Osteoblast (primary cell): Measurements from ENCODE around the gene TCF7L1. TPM values are rescaled to one million over a fixed set of nuclear protein-coding genes. Genes with fewer than 3 reads are reported as not detected.
A peak's percentile ranks its signal among the peaks of the same experiment; 100 is the strongest.

ENCODE experiments used
- DNase-seq: peaks from one replicate; pipeline ENCODE4 v3.0.0; 2011; ENCODE audit warnings: low spot score, mixed read lengths; ENCODE audit not compliant: insufficient read length; ENCODE audit errors: missing footprints
- H2AFZ ChIP-seq: 2 replicates; pipeline ENCODE4 v1.6.0; 2011; ENCODE audit warnings: mild to moderate bottlenecking, low read length
- H3K27ac ChIP-seq: 2 replicates; pipeline ENCODE4 v1.5.1; 2011; ENCODE audit warnings: mild to moderate bottlenecking, low read depth, low read length, moderate library complexity
- H3K27me3 ChIP-seq: 2 replicates; pipeline ENCODE4 v1.6.0; 2012; ENCODE audit warnings: mild to moderate bottlenecking, control low read depth, inconsistent platforms, low read length, moderate library complexity; ENCODE audit not compliant: insufficient read depth
- H3K36me3 ChIP-seq: 2 replicates; pipeline ENCODE4 v1.5.1; 2011; ENCODE audit warnings: mild to moderate bottlenecking, low read length, control low read depth, moderate library complexity; ENCODE audit not compliant: insufficient read depth
- H3K4me1 ChIP-seq: 2 replicates; pipeline ENCODE4 v1.5.1; 2011; ENCODE audit warnings: mild to moderate bottlenecking, low read length, control low read depth, moderate library complexity; ENCODE audit not compliant: insufficient read depth
- H3K4me2 ChIP-seq: 2 replicates; pipeline ENCODE4 v1.6.0; 2011; ENCODE audit warnings: mild to moderate bottlenecking, low read length; ENCODE audit not compliant: insufficient read depth
- H3K4me3 ChIP-seq: fragments of 200-600 bp; sonication (generic); 3 replicates; pipeline ENCODE4 v1.5.1; 2012; ENCODE audit warnings: mild to moderate bottlenecking, low read length, inconsistent platforms; ENCODE audit not compliant: insufficient read depth
- H3K79me2 ChIP-seq: 2 replicates; pipeline ENCODE4 v1.6.0; 2012; ENCODE audit warnings: mild to moderate bottlenecking, low read length, control low read depth, inconsistent platforms; ENCODE audit not compliant: insufficient read depth
- H3K9me3 ChIP-seq: 2 replicates; pipeline ENCODE4 v1.5.1; 2011; ENCODE audit warnings: low read depth, low read length, control low read depth
- H4K20me1 ChIP-seq: 2 replicates; pipeline ENCODE4 v1.6.0; 2012; ENCODE audit warnings: mild to moderate bottlenecking, low read length, control low read depth; ENCODE audit not compliant: insufficient read depth
- CTCF ChIP-seq: IDR thresholded peaks from 2 replicates; pipeline ENCODE4 v1.5.1; 2011; ENCODE audit warnings: mild to moderate bottlenecking, low read depth, low read length, moderate library complexity; ENCODE audit errors: extremely low read depth
- total RNA-seq: library from RNA; depleted of rRNA; stranded (reverse); fragments of >200 nt; gene quantifications from 2 replicates; pipeline ENCODE4 v1.2.3, GENCODE V29; 2012

TCF7L1 gene
- total RNA-seq, 1 donor, result 2.5 TPM

GRCh38 chr2:85288244-85288725 lies 155.1 kb downstream of the TCF7L1 start:
- no peaks in the 10 kb centered on the region for H3K79me2 ChIP-seq
- peaks cover 13% of the 10 kb centered on the region for H3K4me1 ChIP-seq
- no peak for TF ChIP-seq CTCF
- peak overlapping the region; percentile 23 for H3K4me2 ChIP-seq
- peak overlapping the region; percentile 17 for H3K27ac ChIP-seq
- no peaks in the 10 kb centered on the region for H3K27me3 ChIP-seq
- H4K20me1 ChIP-seq, result no peaks in the 10 kb centered on the region
- no peak overlapping the region for H3K4me3 ChIP-seq
- H3K36me3 ChIP-seq, result peaks cover 3% of the 10 kb centered on the region
- no peaks in the 10 kb centered on the region for H3K9me3 ChIP-seq
- peak; percentile 52 for DNase-seq
- no peak overlapping the region for H2AFZ ChIP-seq

- Histone ChIP-seq H3K9me3 (no peaks in the 10 kb centered on the region), H3K36me3 (no peaks in the 10 kb centered on the region), H3K27ac (no peak overlapping the region), H4K20me1 (no peaks in the 10 kb centered on the region), H3K4me2 (peak overlapping the region; percentile 23), H3K79me2 (no peaks in the 10 kb centered on the region), H3K27me3 (no peaks in the 10 kb centered on the region), H3K4me3 (no peak overlapping the region), H3K4me1 (peaks cover 16% of the 10 kb centered on the region), H2AFZ (no peak overlapping the region)
- DNase-seq, result no peak
- TF ChIP-seq CTCF, result no peak
These were observed 158.3 kb downstream of the TCF7L1 start for GRCh38 chr2:85291425-85292023.

- H3K27me3 ChIP-seq, result no peaks in the 10 kb centered on the region
- no peak for DNase-seq
- H3K36me3 ChIP-seq, result peaks cover 10% of the 10 kb centered on the region
- H3K4me1 ChIP-seq, result no peaks in the 10 kb centered on the region
- peaks cover 5% of the 10 kb centered on the region for H4K20me1 ChIP-seq
- H3K4me3 ChIP-seq, result no peak overlapping the region
- H3K9me3 ChIP-seq, result no peaks in the 10 kb centered on the region
- H2AFZ ChIP-seq, result no peak overlapping the region
- no peak overlapping the region for H3K27ac ChIP-seq
- H3K4me2 ChIP-seq, result no peak overlapping the region
- no peak for TF ChIP-seq CTCF
- H3K79me2 ChIP-seq, result no peaks in the 10 kb centered on the region
These were observed 168.9 kb downstream of the TCF7L1 start for GRCh38 chr2:85302121-85302520.

- TF ChIP-seq CTCF, result no peak
These were observed 170.8 kb downstream of the TCF7L1 start for GRCh38 chr2:85303780-85304531.

More at GRCh38 chr2:85303780-85304531, 170.8 kb downstream of the TCF7L1 start:
- Histone ChIP-seq H3K27ac (no peak overlapping the region), H3K4me2 (no peak overlapping the region), H2AFZ (no peak overlapping the region), H3K4me3 (no peak overlapping the region), H3K4me1 (no peaks in the 10 kb centered on the region), H3K36me3 (peaks cover 18% of the 10 kb centered on the region), H3K9me3 (no peaks in the 10 kb centered on the region), H4K20me1 (peaks cover 2% of the 10 kb centered on the region), H3K79me2 (no peaks in the 10 kb centered on the region), H3K27me3 (no peaks in the 10 kb centered on the region)
- no peak for DNase-seq
